CD14-positive monocyte (primary cell): ENCODE measurements around the gene MPRIP. TPM values are rescaled to one million over a fixed set of nuclear protein-coding genes. Genes with fewer than 3 reads are reported as not detected.

Experiments
- DNase-seq, 3 donors: peaks; one replicate each; pipeline ENCODE4 v3.0.0-alpha.2; 2011 to 2022
- H2AFZ ChIP-seq: 2 replicates; pipeline ENCODE4 v1.6.0; 2012; ENCODE audit warnings: mild to moderate bottlenecking, low read depth, low read length, inconsistent platforms; ENCODE audit not compliant: insufficient read depth, poor library complexity, severe bottlenecking
- H3K27ac ChIP-seq, 2 donors: 1 replicate in 1 of 2; 2 replicates in 1 of 2; pipeline ENCODE4 v1.5.1; 2012 to 2013; ENCODE audit warnings: low read length in 2 of 2, control low read depth in 1 of 2, inconsistent platforms in 1 of 2, low read depth in 1 of 2, mild to moderate bottlenecking in 1 of 2
- H3K27me3 ChIP-seq, 2 donors: one replicate each; pipeline versions ENCODE4 v1.6.0 to v1.6.1; 2011 to 2013; ENCODE audit warnings: low read length in 2 of 2; ENCODE audit not compliant: control insufficient read depth in 2 of 2, insufficient read depth in 2 of 2
- H3K36me3 ChIP-seq, 2 donors: replicated peaks in 1 of 2; 1 replicate in 1 of 2; 2 replicates in 1 of 2; pipeline versions ENCODE4 v1.5.1 to v1.6.1; 2012 to 2013; ENCODE audit warnings: low read length in 2 of 2, control low read depth in 1 of 2, inconsistent platforms in 1 of 2, mild to moderate bottlenecking in 1 of 2; ENCODE audit not compliant: insufficient read depth in 2 of 2, control insufficient read depth in 1 of 2
- H3K4me1 ChIP-seq, 2 donors: 1 replicate in 1 of 2; 2 replicates in 1 of 2; pipeline versions ENCODE4 v1.5.1 to v1.6.1; 2012 to 2013; ENCODE audit warnings: low read length in 2 of 2, control low read depth in 1 of 2, inconsistent platforms in 1 of 2, mild to moderate bottlenecking in 1 of 2, moderate library complexity in 1 of 2; ENCODE audit not compliant: insufficient read depth in 2 of 2, control insufficient read depth in 1 of 2
- H3K4me2 ChIP-seq: replicated peaks from 2 replicates; pipeline ENCODE3; 2012; ENCODE audit warnings: low read length, moderate library complexity, mild to moderate bottlenecking; ENCODE audit not compliant: poor library complexity, severe bottlenecking; ENCODE audit errors: extremely low read depth
- H3K4me3 ChIP-seq, 3 experiments: fragments of 200-600 bp in 1 of 3; sonication (generic) in 1 of 3; replicated peaks in 1 of 3; 1 replicate in 2 of 3; 2 replicates in 1 of 3; pipeline ENCODE4 v1.5.1; 2011 to 2013; ENCODE audit warnings: low read length in 3 of 3, mild to moderate bottlenecking in 3 of 3, control low read depth in 2 of 3, low read depth in 2 of 3, inconsistent platforms in 1 of 3, moderate library complexity in 1 of 3
- H3K79me2 ChIP-seq: 2 replicates; pipeline ENCODE4 v1.6.0; 2012; ENCODE audit warnings: mild to moderate bottlenecking, control low read depth, inconsistent platforms, low read length, moderate library complexity; ENCODE audit not compliant: insufficient read depth
- H3K9ac ChIP-seq: 2 replicates; pipeline ENCODE4 v1.6.0; 2017; ENCODE audit warnings: low read length, mild to moderate bottlenecking; ENCODE audit not compliant: insufficient read depth, poor library complexity, severe bottlenecking
- H3K9me3 ChIP-seq, 2 donors: replicated peaks in 1 of 2; 1 replicate in 1 of 2; 2 replicates in 1 of 2; pipeline versions ENCODE4 v1.5.1 to v1.6.1; 2012 to 2013; ENCODE audit warnings: low read length in 2 of 2, control low read depth in 1 of 2; ENCODE audit not compliant: control insufficient read depth in 1 of 2, insufficient read depth in 1 of 2
- H4K20me1 ChIP-seq: 2 replicates; pipeline ENCODE4 v1.6.0; 2012; ENCODE audit warnings: mild to moderate bottlenecking, low read length, control low read depth, moderate library complexity; ENCODE audit not compliant: insufficient read depth
- H3K27ac Mint-ChIP-seq, 7 donors: one replicate each; pipeline ENCODE4 v1.8.0; 2020; ENCODE audit warnings: mild to moderate bottlenecking in 7 of 7, mixed read lengths in 7 of 7, moderate library complexity in 6 of 7, inconsistent platforms in 2 of 7
- H3K27me3 Mint-ChIP-seq, 3 donors: one replicate each; pipeline ENCODE4 v1.8.0; 2021 to 2022; ENCODE audit warnings: low read depth in 3 of 3, mild to moderate bottlenecking in 3 of 3, mixed read lengths in 3 of 3, moderate library complexity in 3 of 3, inconsistent platforms in 1 of 3
- H3K36me3 Mint-ChIP-seq, 2 donors: one replicate each; pipeline ENCODE4 v1.8.0; 2020; ENCODE audit warnings: mixed read lengths in 2 of 2, inconsistent platforms in 1 of 2, mild to moderate bottlenecking in 1 of 2
- H3K4me1 Mint-ChIP-seq: one replicate; pipeline ENCODE4 v1.8.0; 2020; ENCODE audit warnings: mild to moderate bottlenecking, mixed read lengths
- H3K4me3 Mint-ChIP-seq, 2 donors: one replicate each; pipeline ENCODE4 v1.8.0; 2020; ENCODE audit warnings: mild to moderate bottlenecking in 2 of 2, mixed read lengths in 2 of 2, moderate library complexity in 1 of 2
- H3K9me3 Mint-ChIP-seq, 7 donors: one replicate each; pipeline ENCODE4 v1.8.0; 2020 to 2022; ENCODE audit warnings: mixed read lengths in 7 of 7, mild to moderate bottlenecking in 6 of 7, moderate library complexity in 6 of 7, inconsistent platforms in 2 of 7
- CTCF ChIP-seq: fragments of 200-600 bp; IDR thresholded peaks from one replicate; pipeline ENCODE4 v1.8.0; 2022; ENCODE audit warnings: antibody characterized with exemption, mild to moderate bottlenecking
- WGBS: methylation state at CpG from one replicate; pipeline ENCODE4 v1.1.5; 2013; ENCODE audit warnings: missing lambda C conversion rate; ENCODE audit not compliant: insufficient coverage; 5-methylcytosine and 5-hydroxymethylcytosine counted together
- intact Hi-C, 2 donors: fragments of 100-400 bp; cut with micrococcal nuclease; formaldehyde crosslinking; loops; one replicate each; pipeline versions ENCODE4 v1.15.0 to v1.15.1; 2023
- polyA plus RNA-seq, 3 donors: library from polyadenylated mRNA; depleted of rRNA in 1 of 3; unstranded in 2 of 3; stranded (reverse) in 1 of 3; fragments of 300-500 nt in 2 of 3; fragments of >200 nt in 1 of 3; fragmentation: Illumina TruSeq in 2 of 3; gene quantifications; 1 replicate in 2 of 3; 2 replicates in 1 of 3; pipeline ENCODE4 v1.2.3, GENCODE V29; 2012 to 2021

The MPRIP gene
- polyA plus RNA-seq, 3 donors, result 2.0 to 48.7 (median 2.5) TPM

GRCh38 chr17:17128476-17129075 is 86.3 kb downstream of the MPRIP start:
- H3K27ac ChIP-seq, result no peak overlapping the region
- Mint-ChIP-seq H3K27ac (peak overlapping the region in 2 of 7 donors; percentile 55 to 57), H3K9me3 (no peaks in the 10 kb centered on the region), H3K36me3 (peaks cover 47 to 66% of the 10 kb centered on the region in 2 donors), H3K4me1 (peaks cover 17% of the 10 kb centered on the region), H3K27me3 (peaks cover 0 to 2% (median 1%) of the 10 kb centered on the region in 3 donors), H3K4me3 (no peak overlapping the region)
- intact Hi-C loops, result no loop called here
- H4K20me1 ChIP-seq, result peaks cover 27% of the 10 kb centered on the region
- H3K36me3 ChIP-seq, result peaks cover 27 to 68% of the 10 kb centered on the region in 2 donors
- WGBS, result 97% methylated on average over 13 of the region's 14 CpGs
- no peak overlapping the region for H3K4me2 ChIP-seq
- no peaks in the 10 kb centered on the region for H3K9me3 ChIP-seq
- no peak for DNase-seq
- H3K79me2 ChIP-seq, result no peaks in the 10 kb centered on the region
- peaks cover 4 to 8% of the 10 kb centered on the region in 2 donors for H3K4me1 ChIP-seq
- no peak overlapping the region for H3K4me3 ChIP-seq
- no peak overlapping the region for H3K9ac ChIP-seq
- TF ChIP-seq CTCF, result no peak
- no peak overlapping the region for H2AFZ ChIP-seq
- no peaks in the 10 kb centered on the region for H3K27me3 ChIP-seq

DNA sequence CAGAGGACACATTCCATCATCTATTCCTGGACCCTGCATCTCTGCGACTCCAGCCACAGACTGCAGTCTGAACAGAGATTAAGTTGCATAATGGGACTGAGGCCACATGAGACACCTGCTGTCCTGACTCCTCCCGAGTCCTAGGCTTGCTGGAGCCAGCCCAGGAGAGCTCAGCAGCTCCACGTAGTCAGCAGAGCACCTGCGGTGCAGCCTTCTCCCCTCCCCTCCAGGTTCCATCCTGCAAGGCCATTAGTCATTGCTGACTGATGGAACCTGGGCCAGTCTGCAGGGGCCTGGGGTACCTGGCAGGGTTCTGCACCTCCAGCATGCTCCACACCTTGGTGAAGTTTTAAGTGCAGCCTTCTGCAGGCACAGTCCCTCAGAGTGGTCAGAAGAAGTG is 87.2 kb downstream of the MPRIP start:
- no peaks in the 10 kb centered on the region for H3K79me2 ChIP-seq
- no peaks in the 10 kb centered on the region for H3K9me3 ChIP-seq
- no peak overlapping the region for H2AFZ ChIP-seq
- Mint-ChIP-seq H3K4me1 (peaks cover 17% of the 10 kb centered on the region), H3K27me3 (peaks cover 0 to 3% (median 1%) of the 10 kb centered on the region in 3 donors), H3K36me3 (peaks cover 49 to 71% of the 10 kb centered on the region in 2 donors), H3K4me3 (no peak overlapping the region), H3K27ac (no peak overlapping the region), H3K9me3 (no peaks in the 10 kb centered on the region)
- H4K20me1 ChIP-seq, result peaks cover 19% of the 10 kb centered on the region
- no peak overlapping the region for H3K27ac ChIP-seq
- DNase-seq, result no peak
- H3K4me1 ChIP-seq, result peaks cover 4 to 8% of the 10 kb centered on the region in 2 donors
- whole genome bisulfite sequencing, result 94% methylated on average over 4 of the region's 4 CpGs
- H3K4me2 ChIP-seq, result no peak overlapping the region
- TF ChIP-seq CTCF, result no peak
- no peak overlapping the region for H3K9ac ChIP-seq
- intact Hi-C loops, result no loop called here
- peaks cover 27 to 76% of the 10 kb centered on the region in 2 donors for H3K36me3 ChIP-seq
- H3K4me3 ChIP-seq, result no peak overlapping the region
- no peaks in the 10 kb centered on the region for H3K27me3 ChIP-seq
